ENCODE results near the gene P2RY13.

The P2RY13 gene

GRCh38 chr3:151289445-151289844 is 39.9 kb downstream of the P2RY13 start:
- peak in 1 of 2 experiments; percentile 17 for DNase-seq

DNA sequence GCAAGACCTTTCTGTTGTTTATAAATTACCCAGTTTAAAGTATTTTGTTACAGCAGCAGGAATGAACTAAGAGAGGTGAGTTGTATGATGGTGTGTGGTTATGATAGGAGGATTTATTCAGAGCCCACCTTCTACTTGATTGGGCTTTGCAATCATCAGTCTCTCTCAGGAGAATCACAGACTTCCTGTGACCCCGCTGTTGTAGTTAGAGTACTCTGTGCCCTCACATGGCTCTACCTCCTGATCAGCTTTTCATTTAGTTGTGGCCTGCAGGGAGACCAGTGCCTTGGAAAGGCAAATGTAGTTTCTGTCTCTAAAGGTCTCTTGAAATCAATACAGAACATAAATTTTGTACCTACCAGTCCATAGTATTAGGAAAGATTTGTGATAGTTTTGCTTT is 43.4 kb downstream of the P2RY13 start:
- DNase-seq, result no peak

GRCh38 chr3:151283907-151284461 is 45.4 kb downstream of the P2RY13 start:
- DNase-seq, result no peak

GRCh38 chr3:151283387-151283786 is 46.0 kb downstream of the P2RY13 start:
- DNase-seq, result no peak

DNA sequence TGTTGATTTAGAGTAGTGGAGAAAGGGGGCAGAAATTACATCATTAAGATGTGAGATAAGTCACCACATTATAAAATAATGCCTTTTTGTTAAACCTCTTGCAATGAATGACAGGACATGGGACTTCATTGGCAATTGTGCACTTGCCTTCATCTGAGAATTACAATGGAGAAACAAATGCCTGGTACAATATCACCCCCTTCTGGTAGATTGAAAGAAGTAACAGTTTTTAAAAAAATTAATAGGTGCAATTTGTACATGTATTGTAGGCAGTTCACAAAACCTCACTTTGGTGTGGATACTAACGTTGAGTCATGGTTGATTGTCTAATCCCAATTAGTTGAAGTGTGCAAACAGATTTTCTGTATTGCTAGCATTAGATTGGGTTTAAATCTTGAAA is 46.4 kb downstream of the P2RY13 start:
- DNase-seq, result peak; percentile 50 to 70

DNA sequence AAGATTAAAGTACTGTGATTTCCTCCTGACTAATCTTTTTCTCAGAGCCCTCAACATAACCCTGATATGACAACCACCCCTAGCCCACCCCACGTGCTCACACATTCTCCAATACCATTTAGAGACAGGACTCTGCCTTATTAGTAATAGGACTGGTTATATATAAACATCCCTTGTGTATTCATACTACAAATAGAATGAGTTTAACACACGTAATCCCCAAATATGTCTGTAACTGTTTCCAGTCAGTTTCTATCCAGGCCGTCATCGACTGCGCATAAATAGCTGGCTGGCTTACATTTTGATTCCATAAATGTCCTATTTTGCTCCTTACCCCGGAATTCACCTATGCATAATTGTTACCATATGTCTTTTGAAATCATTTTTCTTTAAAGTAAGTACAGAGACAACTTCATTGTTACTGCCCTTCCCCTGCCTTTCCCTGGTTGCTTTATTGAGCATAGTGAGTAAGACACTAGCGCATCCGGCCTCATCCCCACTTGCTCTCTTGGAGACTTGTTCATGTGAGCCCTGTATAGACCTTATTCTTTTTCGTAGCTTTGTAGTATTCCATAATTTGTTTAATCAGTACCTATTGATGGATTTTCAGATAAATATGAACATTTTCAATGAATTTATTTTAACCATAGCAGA is 47.6 kb downstream of the P2RY13 start:
- DNase-seq, result no peak

DNA sequence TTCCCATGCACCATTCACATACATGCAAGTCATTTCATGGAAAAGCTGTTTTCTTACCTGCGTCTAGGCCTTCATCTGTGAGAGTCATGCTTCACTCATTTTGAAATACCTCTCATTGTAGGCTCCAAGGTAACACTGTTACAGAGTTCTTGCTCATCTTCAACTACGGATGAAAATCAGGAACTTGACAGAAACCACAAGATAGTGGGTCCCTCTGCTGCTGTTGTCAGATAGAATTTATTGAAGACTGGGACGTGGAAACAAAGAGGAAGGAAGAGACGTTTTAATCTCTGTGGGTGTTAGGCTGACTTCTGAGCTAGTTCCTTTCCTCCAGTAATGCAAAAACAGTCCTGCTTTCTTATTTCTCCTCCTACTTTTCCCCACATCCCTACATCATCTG is 51.1 kb downstream of the P2RY13 start, which contains the start of gene P2RY14:
P2RY14 (minus strand) TSS at position 313 of the 400 bp plus-strand sequence. CDS start 64,226 bp downstream, outside the sequence.
- no peak for DNase-seq

GRCh38 chr3:151276687-151277042 is 52.7 kb downstream of the P2RY13 start:
- DNase-seq, result no peak
